ENCODE results near the gene LRCOL1.

DNA sequence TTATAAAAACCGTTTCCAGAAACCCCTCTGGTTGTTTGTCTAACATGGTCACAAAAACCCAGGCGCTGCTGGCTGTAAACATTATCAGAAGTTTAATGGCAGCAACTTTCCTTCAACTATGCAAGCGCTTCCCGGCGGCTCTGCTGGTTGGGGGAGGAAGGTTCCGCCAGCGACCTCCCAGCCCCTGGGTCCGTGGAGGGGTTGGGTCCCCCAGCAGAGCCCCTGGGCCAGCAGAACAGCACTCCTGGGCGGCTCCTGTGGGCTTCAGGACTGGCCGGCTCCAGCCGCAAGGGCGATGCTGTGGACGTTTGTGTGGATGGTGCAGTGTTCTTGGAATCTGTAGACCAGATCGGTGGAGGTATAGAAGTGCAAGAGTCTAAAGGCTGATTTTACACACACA lies 26.0 kb downstream of the LRCOL1 start:
- TF ChIP-seq, protein P1, sequence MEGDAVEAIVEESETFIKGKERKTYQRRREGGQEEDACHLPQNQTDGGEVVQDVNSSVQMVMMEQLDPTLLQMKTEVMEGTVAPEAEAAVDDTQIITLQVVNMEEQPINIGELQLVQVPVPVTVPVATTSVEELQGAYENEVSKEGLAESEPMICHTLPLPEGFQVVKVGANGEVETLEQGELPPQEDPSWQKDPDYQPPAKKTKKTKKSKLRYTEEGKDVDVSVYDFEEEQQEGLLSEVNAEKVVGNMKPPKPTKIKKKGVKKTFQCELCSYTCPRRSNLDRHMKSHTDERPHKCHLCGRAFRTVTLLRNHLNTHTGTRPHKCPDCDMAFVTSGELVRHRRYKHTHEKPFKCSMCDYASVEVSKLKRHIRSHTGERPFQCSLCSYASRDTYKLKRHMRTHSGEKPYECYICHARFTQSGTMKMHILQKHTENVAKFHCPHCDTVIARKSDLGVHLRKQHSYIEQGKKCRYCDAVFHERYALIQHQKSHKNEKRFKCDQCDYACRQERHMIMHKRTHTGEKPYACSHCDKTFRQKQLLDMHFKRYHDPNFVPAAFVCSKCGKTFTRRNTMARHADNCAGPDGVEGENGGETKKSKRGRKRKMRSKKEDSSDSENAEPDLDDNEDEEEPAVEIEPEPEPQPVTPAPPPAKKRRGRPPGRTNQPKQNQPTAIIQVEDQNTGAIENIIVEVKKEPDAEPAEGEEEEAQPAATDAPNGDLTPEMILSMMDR (IDR thresholded peaks at IDR 0.05) = no peak
- no peak for TF ChIP-seq ZFX (IDR thresholded peaks at IDR 0.05; ENCODE audit: borderline replicate concordance)
